Activated T-cell treated with anti-CD3 and anti-CD28 coated beads, Interleukin-2, amount 50 U/mL, for 72 hours (primary cell): ENCODE data around the gene USP12. TPM values are rescaled to one million over a fixed set of nuclear protein-coding genes. Genes with fewer than 3 reads are reported as not detected.

Experiments used
- ATAC-seq, 2 donors: fragments of 150-1000 bp; cut with Tn5 transposase; replicated peaks in 1 of 2; 2 replicates each; pipeline ENCODE4 v1.10.0; 2021; ENCODE audit warnings: moderate library complexity in 2 of 2, mild to moderate bottlenecking in 1 of 2
- DNase-seq, 2 donors: peaks; one replicate each; pipeline ENCODE4 v3.0.0; 2021 to 2022; ENCODE audit warnings: mixed read lengths in 1 of 2
- H3K27ac Mint-ChIP-seq: one replicate; pipeline ENCODE4 v1.8.0; 2022; ENCODE audit warnings: mild to moderate bottlenecking, moderate library complexity, mixed read lengths
- H3K27me3 Mint-ChIP-seq: one replicate; pipeline ENCODE4 v1.8.0; 2022; ENCODE audit warnings: low read depth, mixed read lengths
- H3K36me3 Mint-ChIP-seq, 2 donors: one replicate each; pipeline ENCODE4 v1.8.0; 2022; ENCODE audit warnings: mixed read lengths in 2 of 2, mild to moderate bottlenecking in 1 of 2; ENCODE audit not compliant: insufficient read depth in 2 of 2
- H3K4me1 Mint-ChIP-seq: one replicate; pipeline ENCODE4 v1.8.0; 2022; ENCODE audit warnings: low read depth, mixed read lengths
- H3K4me3 Mint-ChIP-seq, 2 donors: one replicate each; pipeline ENCODE4 v1.8.0; 2022; ENCODE audit warnings: mild to moderate bottlenecking in 2 of 2, mixed read lengths in 2 of 2, moderate library complexity in 2 of 2
- H3K9me3 Mint-ChIP-seq, 2 donors: one replicate each; pipeline ENCODE4 v1.8.0; 2022; ENCODE audit warnings: mixed read lengths in 2 of 2
- total RNA-seq, 2 donors: library from RNA; stranded (reverse); gene quantifications; one replicate each; pipeline ENCODE4 v1.2.3, GENCODE V29; 2022

Gene USP12
- total RNA-seq, 2 donors from 2014 or later: 39.6 to 57.3 TPM

- Mint-ChIP-seq H3K36me3 (no peaks in the 10 kb centered on the region), H3K27ac (no peak overlapping the region), H3K4me1 (peaks cover 18% of the 10 kb centered on the region), H3K9me3 (no peaks in the 10 kb centered on the region), H3K27me3 (peaks cover 45% of the 10 kb centered on the region), H3K4me3 (peak overlapping the region in 1 of 2 donors; percentile 70)
- DNase-seq (no peak), ATAC-seq (no peak)
These were observed 148.1 kb downstream of the USP12 start for GRCh38 chr13:27023385-27024073.

GRCh38 chr13:27022571-27023311 is 148.9 kb downstream of the USP12 start:
- DNase-seq: peak; percentile 21 to 25

GRCh38 chr13:27020415-27020814 is 151.2 kb downstream of the USP12 start:
- Mint-ChIP-seq H3K27ac (no peak overlapping the region), H3K4me1 (peaks cover 18% of the 10 kb centered on the region), H3K9me3 (no peaks in the 10 kb centered on the region), H3K4me3 (no peak overlapping the region), H3K36me3 (no peaks in the 10 kb centered on the region), H3K27me3 (peaks cover 19% of the 10 kb centered on the region)
- ATAC-seq (no peak), DNase-seq (no peak)

More at GRCh38 chr13:27022571-27023311, 148.9 kb downstream of the USP12 start:
- no peak overlapping the region for H3K27ac Mint-ChIP-seq
- peak; percentile 95 to 97 for ATAC-seq
- no peaks in the 10 kb centered on the region for H3K36me3 Mint-ChIP-seq
- no peaks in the 10 kb centered on the region for H3K9me3 Mint-ChIP-seq
- H3K27me3 Mint-ChIP-seq: peaks cover 41% of the 10 kb centered on the region
- peaks cover 18% of the 10 kb centered on the region for H3K4me1 Mint-ChIP-seq
- H3K4me3 Mint-ChIP-seq: peak overlapping the region in 1 of 2 donors; percentile 12

- no peak for ATAC-seq
- Mint-ChIP-seq H3K27ac (no peak overlapping the region), H3K36me3 (no peaks in the 10 kb centered on the region), H3K27me3 (peaks cover 14% of the 10 kb centered on the region), H3K4me3 (no peak overlapping the region), H3K4me1 (peaks cover 13% of the 10 kb centered on the region), H3K9me3 (no peaks in the 10 kb centered on the region)
- DNase-seq: no peak
These were observed 152.7 kb downstream of the USP12 start for GRCh38 chr13:27018882-27019281.

- Mint-ChIP-seq H3K4me3 (no peak overlapping the region), H3K27me3 (peaks cover 16% of the 10 kb centered on the region), H3K27ac (no peak overlapping the region), H3K9me3 (no peaks in the 10 kb centered on the region), H3K36me3 (no peaks in the 10 kb centered on the region), H3K4me1 (peaks cover 8% of the 10 kb centered on the region)
- DNase-seq: no peak
- no peak for ATAC-seq
These were observed 153.2 kb downstream of the USP12 start for GRCh38 chr13:27018344-27018861.

GRCh38 chr13:27016875-27017274 is 154.7 kb downstream of the USP12 start:
- Mint-ChIP-seq H3K36me3 (no peaks in the 10 kb centered on the region), H3K9me3 (no peaks in the 10 kb centered on the region), H3K27ac (no peak overlapping the region), H3K4me3 (no peak overlapping the region), H3K27me3 (peaks cover 24% of the 10 kb centered on the region), H3K4me1 (no peaks in the 10 kb centered on the region)
- DNase-seq (no peak), ATAC-seq (no peak)

Other genes with a start within 250 kb of the USP12 start
- gene RPL21, start 79.7 kb upstream of the USP12 start, total RNA-seq: 1,000 to 10,000 TPM; 1,509 to 1,701 TPM
- 1 to 10 TPM; 5.6 to 7.3 TPM for gene RASL11A, start 99.0 kb upstream of the USP12 start, total RNA-seq